Mononuclear cell (primary cell): ENCODE measurements around the gene RAD54L2. TPM values are rescaled to one million over a fixed set of nuclear protein-coding genes. Genes with fewer than 3 reads are reported as not detected.
"Not testable (repeated sequence)": the region's sequence is repeated elsewhere in the genome, so short reads cannot be mapped to it uniquely, and the experiment has no call there.

ENCODE experiments used
- H3K27me3 ChIP-seq: 2 replicates; pipeline ENCODE4 v1.6.0; 2011; ENCODE audit warnings: low read length, control low read depth; ENCODE audit not compliant: insufficient read depth
- H3K4me1 ChIP-seq: 2 replicates; pipeline ENCODE4 v1.5.1; 2011; ENCODE audit warnings: mild to moderate bottlenecking, low read length, control low read depth; ENCODE audit not compliant: insufficient read depth
- H3K4me3 ChIP-seq: 2 replicates; pipeline ENCODE4 v1.5.1; 2011; ENCODE audit warnings: mild to moderate bottlenecking, low read length, moderate library complexity
- H3K9me3 ChIP-seq: 2 replicates; pipeline ENCODE4 v1.5.1; 2011; ENCODE audit warnings: low read depth, mild to moderate bottlenecking, control low read depth, low read length
- total RNA-seq: library from RNA; depleted of rRNA; stranded (reverse); fragments of >200 nt; gene quantifications from one replicate; pipeline ENCODE4 v1.2.3, GENCODE V29; 2012

The RAD54L2 gene
- total RNA-seq, 1 donor: 36.1 TPM

DNA sequence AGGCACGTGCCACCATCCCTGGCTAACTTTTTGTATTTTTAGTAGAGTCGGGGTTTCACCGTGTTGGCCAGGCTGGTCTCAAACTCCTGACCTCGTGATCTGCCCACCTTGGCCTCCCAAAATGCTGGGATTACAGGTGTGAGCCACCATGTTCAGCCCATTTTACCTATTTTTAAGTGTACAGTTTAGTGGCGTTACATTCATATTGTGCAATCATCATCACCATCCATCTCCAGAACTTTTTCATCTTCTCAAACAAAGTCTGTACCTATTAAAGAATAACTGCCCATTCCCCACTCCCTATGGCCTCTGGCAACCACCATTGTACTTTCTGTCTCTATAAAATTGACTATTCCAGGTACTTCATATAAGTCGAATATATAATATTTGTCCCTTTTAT is 13.6 kb upstream of the RAD54L2 start:
- not testable (repeated sequence) for H3K27me3 ChIP-seq, H3K4me3 ChIP-seq, H3K4me1 ChIP-seq, H3K9me3 ChIP-seq

DNA sequence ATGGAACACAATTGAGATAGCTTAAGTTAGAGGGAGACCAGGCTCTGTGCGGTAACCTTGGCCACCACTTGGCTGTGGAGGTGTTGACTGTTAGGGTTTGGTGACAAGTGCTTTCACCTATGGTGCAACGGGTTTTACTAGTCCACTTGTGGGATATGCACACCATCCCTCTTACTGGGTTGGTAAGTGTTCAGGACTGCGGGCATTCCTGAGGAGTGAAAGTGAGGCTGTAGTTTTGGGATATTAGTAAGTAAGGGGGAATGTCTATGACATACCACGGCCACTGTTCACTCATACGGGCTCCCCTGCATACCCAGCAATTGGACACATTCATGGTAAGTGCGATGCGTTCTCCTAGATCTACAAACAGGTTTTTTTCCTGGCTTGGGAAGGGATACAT is 8.0 kb upstream of the RAD54L2 start:
- Histone ChIP-seq H3K27me3 (no peaks in the 10 kb centered on the region), H3K4me3 (no peak overlapping the region), H3K4me1 (no peaks in the 10 kb centered on the region), H3K9me3 (no peaks in the 10 kb centered on the region)

DNA sequence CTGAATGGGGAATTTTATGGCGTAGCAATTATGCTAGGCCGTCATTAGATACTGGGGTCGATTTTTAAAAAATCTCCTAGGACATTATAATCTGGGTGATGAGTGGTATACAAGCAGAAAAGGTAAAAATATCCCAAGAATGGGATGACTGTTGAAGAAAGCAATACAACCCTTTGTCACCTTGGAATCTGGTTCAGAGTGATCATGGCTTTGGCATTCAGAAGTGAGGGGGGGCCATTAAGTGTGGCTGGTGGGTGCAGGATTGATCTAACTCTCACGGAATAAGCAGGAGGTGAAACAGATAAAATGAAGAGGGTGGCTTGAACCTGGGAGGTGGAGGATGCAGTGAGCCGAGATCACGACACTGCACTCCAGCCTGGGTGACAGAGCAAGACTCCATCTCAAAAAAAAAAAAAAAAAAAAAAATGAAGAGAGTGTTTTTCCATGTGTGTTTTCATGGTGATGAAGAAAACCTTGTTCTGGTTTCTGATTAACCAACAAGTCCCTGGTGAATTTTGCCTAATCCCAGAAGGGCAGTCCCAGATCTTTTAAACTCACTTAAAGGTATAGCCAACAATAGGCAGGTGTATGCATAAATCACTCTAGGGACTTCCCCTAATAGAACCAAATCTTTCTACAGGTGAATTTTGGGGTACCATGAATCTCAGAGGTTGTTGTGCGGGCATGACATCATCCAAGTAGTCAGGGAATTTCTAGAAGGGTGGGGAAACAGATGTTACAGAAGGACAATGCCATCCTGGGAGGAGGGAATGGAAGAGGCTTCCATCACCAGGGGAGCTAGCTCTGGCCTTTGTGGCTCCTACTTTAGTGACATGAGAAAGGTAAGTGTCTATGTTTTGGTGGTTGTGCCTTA is 3.1 kb upstream of the RAD54L2 start:
- no peaks in the 10 kb centered on the region for H3K9me3 ChIP-seq
- H3K4me3 ChIP-seq: no peak overlapping the region
- peaks cover 18% of the 10 kb centered on the region for H3K4me1 ChIP-seq
- no peaks in the 10 kb centered on the region for H3K27me3 ChIP-seq

DNA sequence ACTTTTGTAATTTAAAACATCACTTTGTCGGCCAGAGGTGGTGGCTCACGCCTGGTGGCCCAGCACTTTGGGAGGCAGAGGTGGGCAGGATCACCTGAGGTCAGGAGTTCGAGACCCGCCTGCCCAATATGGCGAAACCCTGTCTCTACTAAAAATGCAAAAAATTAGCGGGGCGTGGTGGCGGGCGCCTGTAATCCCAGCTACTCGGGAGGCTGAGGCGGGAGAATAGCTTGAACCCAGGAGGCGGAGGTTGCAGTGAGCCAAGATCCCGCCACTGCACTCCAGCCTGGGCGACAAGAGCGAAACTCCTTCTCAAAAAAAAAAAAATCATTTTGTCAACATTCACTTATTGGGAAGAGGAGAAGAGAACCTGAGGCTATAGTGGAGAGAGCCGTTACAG is 888 bp upstream of the RAD54L2 start:
- peaks cover 18% of the 10 kb centered on the region for H3K4me1 ChIP-seq
- not testable (repeated sequence) for H3K27me3 ChIP-seq, H3K4me3 ChIP-seq

DNA sequence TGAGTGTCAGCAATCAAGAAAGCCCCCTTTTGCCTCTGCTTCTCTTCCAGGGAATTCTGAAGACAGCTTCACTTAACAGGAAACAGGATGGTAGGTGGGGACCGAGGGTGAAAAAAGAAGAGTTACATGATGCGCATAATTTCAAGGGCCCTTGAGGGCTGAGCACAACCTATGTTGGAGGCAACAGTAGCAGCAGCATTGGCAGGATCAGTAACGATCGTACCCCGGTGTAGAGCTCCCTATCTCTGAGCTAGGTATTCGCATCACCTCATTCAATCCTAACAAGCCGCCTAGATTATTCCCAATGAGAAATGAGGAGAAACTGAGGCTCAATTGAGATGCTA is 432 bp upstream of the RAD54L2 start:
- H3K27me3 ChIP-seq: no peaks in the 10 kb centered on the region
- H3K9me3 ChIP-seq: no peaks in the 10 kb centered on the region
- H3K4me3 ChIP-seq: peak overlapping the region; percentile 86
- peaks cover 18% of the 10 kb centered on the region for H3K4me1 ChIP-seq

More for the DNA sequence above, 888 bp upstream of the RAD54L2 start:
- not testable (repeated sequence) for H3K9me3 ChIP-seq

DNA sequence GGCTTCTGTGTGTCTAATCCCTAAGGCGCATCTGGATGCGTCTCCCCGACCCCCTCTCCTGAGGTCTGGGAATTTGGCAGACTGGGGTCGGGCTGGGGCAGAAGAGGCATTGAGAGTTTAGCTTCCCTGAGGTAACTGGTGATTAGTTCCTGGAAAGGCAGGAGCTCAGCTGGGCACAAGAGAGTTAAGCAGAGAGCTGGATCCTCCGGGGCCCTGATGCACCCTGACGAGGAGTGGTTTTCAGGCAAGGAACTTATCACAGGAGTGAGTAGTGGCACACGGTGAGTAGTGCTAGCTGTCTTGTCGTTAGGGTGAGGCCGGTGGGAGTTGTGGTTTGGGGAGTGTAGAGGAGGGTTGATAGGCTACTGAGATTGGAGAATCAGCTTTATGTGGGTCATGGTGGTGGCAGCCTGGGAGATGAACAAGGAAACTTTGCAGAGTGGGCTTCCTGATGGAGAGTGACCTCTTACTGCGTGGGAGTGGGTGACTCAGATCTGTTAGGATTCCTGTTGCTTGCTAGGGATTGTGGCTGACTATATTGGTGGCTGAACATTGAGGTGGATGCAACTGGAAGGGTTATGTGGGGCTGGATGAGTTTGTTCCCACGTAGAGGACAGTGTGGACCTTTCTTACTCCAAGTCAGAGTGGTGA is 897 bp downstream of the RAD54L2 start:
- Histone ChIP-seq H3K27me3 (no peaks in the 10 kb centered on the region), H3K4me1 (peaks cover 18% of the 10 kb centered on the region), H3K9me3 (no peaks in the 10 kb centered on the region), H3K4me3 (peak overlapping the region; percentile 86)

DNA sequence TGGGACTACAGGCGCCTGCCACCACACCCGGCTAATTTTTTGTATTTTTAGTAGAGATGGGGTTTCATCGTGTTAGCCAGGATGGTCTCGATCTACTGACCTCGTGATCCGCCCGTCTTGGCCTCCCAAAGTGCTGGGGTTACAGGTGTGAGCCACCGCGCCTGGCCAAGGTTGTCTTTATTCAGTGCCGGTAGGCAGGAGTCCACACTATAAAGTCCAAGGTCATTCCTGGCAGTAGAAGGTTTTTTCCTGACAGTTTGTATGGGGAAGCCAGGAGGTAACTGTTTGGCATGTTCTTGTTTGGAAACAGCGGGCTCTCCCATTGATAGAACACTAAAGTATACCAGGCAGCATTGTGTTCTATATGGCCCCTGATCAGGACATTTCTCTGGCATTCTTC is 4.1 kb downstream of the RAD54L2 start:
- not testable (repeated sequence) for H3K27me3 ChIP-seq, H3K4me3 ChIP-seq, H3K9me3 ChIP-seq
- peaks cover 16% of the 10 kb centered on the region for H3K4me1 ChIP-seq

DNA sequence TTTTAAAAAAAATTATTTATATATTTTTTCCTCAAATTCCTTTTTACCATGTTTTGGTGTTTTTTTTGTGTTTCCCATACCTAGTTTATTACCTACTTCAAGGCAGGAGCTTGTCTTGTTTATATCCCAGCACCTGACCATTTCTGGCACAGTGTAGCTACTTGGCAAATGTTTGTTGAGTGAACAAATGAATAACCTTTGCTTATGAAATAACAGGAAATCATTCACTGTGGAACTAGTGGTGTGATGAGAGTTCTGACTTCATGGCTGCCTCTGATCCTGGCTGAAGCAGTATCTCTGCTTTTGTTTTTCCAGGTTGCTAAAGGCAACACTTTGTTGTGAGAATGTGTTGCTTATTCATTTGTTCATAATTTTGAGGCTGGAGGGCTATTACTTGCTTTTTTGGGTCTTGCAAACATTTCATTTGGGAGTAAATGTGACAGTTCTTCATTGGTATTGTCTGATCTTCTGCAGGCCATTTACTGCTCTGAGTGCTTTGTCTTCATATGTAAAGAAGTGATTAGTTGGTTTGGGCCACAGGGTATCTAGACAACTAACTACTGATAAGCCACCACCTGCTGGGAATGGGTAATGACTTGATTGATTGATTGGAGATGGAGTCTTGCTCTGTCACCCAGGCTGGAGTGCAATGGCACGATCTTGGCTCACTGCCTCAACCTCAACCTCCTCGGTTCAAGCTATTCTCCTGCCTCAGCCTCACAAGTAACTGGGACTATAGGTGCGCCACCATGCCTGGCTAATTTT is 5.7 kb downstream of the RAD54L2 start:
- no peak overlapping the region for H3K4me3 ChIP-seq
- no peaks in the 10 kb centered on the region for H3K9me3 ChIP-seq
- peaks cover 7% of the 10 kb centered on the region for H3K4me1 ChIP-seq
- H3K27me3 ChIP-seq: no peaks in the 10 kb centered on the region

DNA sequence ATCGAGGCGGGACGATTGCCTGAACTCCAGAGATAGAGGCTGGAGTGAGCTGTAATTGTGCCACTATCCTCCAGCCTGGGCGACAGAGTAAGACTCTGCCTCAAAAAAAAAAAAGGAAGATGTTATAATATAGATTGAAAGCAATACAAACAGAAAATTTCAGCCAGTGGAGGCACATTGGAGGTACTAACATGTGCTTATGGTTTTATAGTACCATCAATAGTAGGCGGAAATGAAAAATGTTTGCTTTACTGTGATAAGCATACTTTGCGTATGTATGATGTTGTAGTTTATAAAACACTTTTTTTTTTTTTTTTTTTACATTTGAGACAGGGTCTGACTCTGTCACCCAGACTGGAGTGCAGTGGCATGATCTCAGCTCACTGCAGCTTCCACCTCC is 8.8 kb downstream of the RAD54L2 start:
- Histone ChIP-seq H3K4me1 (no peaks in the 10 kb centered on the region), H3K4me3 (no peak overlapping the region), H3K9me3 (no peaks in the 10 kb centered on the region), H3K27me3 (no peaks in the 10 kb centered on the region)

DNA sequence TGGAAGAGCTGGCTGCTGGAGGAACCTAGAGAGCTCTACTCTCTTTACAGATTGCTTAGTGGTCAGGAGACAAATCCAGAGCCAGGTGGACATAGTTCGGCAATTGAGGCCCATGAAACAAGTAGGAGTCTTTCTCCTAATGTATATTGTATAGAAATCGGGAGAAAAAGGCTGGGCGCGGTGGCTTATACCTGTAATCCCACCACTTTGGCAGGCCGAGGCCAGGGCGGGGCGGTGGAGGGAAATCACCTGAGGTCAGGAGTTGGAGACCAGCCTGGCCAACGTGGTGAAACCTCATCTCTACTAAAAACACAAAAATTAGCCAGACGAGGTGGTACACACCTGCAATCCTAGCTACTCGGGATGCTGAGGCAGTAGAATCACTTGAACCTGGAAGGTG is 10.8 kb downstream of the RAD54L2 start:
- no peaks in the 10 kb centered on the region for H3K4me1 ChIP-seq
- H3K9me3 ChIP-seq: no peaks in the 10 kb centered on the region
- no peak overlapping the region for H3K4me3 ChIP-seq
- no peaks in the 10 kb centered on the region for H3K27me3 ChIP-seq

DNA sequence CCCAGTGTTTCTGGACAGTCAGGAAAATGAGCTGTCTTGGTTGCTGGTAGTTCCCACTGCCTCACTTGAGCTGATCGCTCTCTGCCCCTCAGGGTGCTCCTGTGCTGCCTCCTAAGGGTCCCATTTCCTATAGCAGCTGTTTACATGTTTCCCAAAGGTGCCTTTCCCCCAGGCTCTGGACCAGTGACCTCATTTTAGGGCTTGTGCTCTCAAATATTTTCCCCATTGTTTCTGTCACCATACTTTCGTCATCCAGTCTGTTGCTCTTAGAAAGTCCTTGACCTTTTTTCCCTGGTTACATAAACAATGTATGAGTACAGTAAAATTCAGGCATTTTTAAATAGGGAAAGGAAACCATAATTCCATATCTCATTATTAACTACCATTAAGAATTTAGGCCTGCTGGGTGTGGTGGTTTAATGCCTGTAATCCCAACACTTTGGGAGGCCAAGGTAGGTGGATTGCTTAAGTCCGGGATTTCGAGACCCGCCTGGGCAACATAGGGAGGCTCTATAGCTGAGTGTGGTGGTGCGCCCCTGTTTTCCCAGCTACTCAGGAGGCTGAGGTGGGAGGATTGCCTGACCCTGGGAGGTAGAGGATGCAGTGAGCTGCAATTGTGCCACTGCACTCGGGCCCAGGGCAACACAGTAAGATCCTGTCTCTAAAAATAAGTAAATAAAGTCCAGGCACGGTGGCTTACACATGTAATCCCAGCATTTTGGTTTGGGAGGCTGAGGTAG is 11.7 kb downstream of the RAD54L2 start:
- H3K4me1 ChIP-seq: no peaks in the 10 kb centered on the region
- no peaks in the 10 kb centered on the region for H3K9me3 ChIP-seq
- no peak overlapping the region for H3K4me3 ChIP-seq
- H3K27me3 ChIP-seq: no peaks in the 10 kb centered on the region

DNA sequence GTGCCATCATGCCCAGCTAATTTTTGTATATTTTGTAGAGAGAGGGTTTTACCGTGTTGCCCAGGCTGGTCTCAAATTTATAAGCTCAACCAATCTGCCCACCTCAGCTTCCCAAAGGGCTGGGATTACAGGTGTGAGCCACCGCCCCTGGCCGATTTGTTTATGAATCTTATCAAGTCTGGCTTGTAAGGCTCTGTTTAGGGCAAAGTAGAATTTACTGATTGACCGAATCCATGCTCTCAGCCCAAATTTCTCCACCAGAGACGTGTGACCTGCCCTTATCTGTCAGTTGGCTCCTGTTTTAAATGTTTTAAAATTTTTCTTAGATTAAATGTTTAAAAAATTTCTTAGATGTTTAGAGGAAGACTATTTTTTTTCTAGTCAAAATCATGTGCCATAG is 19.5 kb downstream of the RAD54L2 start:
- H3K9me3 ChIP-seq: no peaks in the 10 kb centered on the region
- no peaks in the 10 kb centered on the region for H3K4me1 ChIP-seq
- no peak overlapping the region for H3K4me3 ChIP-seq
- H3K27me3 ChIP-seq: no peaks in the 10 kb centered on the region

DNA sequence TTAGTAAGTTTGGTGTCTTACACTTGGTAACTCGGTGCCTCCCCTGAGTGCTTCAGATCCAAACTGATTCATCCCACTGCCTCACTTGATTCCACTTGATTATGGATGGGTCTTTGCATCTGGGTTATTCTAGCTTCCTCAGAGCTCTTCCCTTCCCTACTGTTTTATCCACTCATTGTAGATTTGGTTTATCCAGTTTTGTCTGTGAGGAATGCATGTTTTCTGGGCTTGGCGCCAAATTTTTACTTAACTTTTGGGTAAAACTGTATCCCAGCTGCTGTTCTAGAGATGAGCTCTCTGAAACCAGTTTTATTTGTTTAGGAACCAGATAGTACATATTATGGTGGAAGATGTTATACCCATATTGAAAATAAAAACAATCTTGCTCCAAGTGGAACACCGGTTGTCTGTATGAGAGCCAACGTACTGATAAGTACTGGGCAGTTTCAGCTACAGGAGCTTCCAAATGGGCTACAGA is 20.9 kb downstream of the RAD54L2 start:
- no peaks in the 10 kb centered on the region for H3K9me3 ChIP-seq
- H3K27me3 ChIP-seq: no peaks in the 10 kb centered on the region
- H3K4me1 ChIP-seq: no peaks in the 10 kb centered on the region
- H3K4me3 ChIP-seq: no peak overlapping the region

DNA sequence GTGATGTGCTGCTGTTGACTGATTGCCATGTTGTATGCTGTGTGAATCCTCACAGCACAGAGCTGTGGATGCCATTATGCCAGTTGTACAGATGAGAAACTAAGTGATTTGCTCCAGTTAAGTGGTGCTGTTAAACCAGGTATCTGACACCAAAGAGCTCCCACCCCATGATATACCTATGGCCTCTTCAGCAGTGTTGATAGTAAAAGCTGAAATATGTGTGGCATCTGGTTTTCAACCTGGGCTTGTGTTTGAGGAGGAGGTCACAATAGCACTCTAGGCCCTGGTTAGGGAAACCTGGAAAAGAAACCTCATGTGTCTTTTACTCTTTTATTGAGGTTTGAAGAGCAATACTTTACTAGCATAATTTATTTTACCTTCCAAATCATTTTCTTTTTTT is 21.4 kb downstream of the RAD54L2 start:
- Histone ChIP-seq H3K4me3 (no peak overlapping the region), H3K4me1 (no peaks in the 10 kb centered on the region), H3K27me3 (no peaks in the 10 kb centered on the region), H3K9me3 (no peaks in the 10 kb centered on the region)

DNA sequence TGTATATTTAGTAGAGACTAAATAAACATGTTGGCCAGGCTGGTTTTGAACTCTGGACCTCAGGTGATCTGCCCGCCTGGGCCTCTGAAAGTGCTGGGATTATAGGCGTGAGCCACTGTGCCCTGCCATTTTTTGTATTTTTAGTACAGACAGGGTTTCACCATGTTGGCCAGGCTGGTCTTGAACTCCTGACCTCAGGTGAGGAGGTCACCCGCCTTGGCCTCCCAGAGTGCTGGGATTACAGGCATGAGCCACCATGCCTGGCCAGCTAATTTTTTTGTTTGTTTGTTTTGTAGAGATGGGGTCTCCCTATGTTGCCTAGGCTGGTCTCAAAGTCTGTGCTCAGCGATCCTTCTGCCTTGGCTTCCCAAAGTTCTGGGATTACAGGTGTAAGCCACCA is 23.9 kb downstream of the RAD54L2 start:
- H3K27me3 ChIP-seq, H3K9me3 ChIP-seq, H3K4me1 ChIP-seq, H3K4me3 ChIP-seq: not testable (repeated sequence)
